Mammary epithelial cell (primary cell): ENCODE measurements around the gene CBLN3.

ENCODE experiments used
- CTCF ChIP-seq, 2 donors: IDR thresholded peaks in 1 of 2; conservative IDR thresholded peaks in 1 of 2; 2 replicates each; pipeline ENCODE4 v1.5.1; 2011 to 2012; ENCODE audit warnings: inconsistent platforms in 2 of 2, low read length in 2 of 2, mild to moderate bottlenecking in 2 of 2, control low read depth in 1 of 2, low read depth in 1 of 2; ENCODE audit not compliant: insufficient read depth in 1 of 2; ENCODE audit errors: extremely low read depth in 1 of 2
- EZH2 ChIP-seq: IDR thresholded peaks from 2 replicates; pipeline ENCODE4 v1.6.1; 2012; ENCODE audit warnings: low read length, inconsistent platforms, borderline replicate concordance

GRCh38 chr14:24394275-24394674, 35.2 kb downstream of the CBLN3 start:
- TF ChIP-seq EZH2: no peak
- peak in 1 of 2 donors; percentile 38 for TF ChIP-seq CTCF (conservative IDR thresholded peaks at IDR 0.05 in 1 of 2, IDR thresholded peaks at IDR 0.05 in 1 of 2; ENCODE audit: extremely low read depth in 1 of 2, insufficient read depth in 1 of 2, low read depth in 1 of 2, low read length in 2 of 2)
